ENCODE results near the gene DCAF5.
"Not testable (repeated sequence)": the region's sequence is repeated elsewhere in the genome, so short reads cannot be mapped to it uniquely, and the experiment has no call there.

The DCAF5 gene

DNA sequence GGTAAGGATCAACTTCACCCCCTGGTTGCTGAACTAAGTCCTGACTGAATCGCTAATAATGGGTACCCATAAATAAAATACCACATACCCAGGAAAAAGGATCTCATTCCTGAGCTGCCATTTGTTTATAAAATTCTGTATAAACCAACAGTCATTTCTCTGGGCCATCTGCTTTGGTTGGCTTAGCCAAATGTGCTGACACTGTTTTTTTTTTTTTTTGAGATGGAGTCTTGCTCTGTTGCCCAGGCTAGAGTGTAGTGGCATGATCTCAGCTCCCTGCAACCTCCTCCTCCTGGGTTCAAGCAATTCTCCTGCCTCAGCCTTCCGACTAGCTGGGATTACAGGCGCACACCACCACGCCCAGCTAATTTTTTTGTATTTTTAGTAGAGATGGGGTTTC, 87.0 kb downstream of the DCAF5 start:
- H3K9me3 ChIP-seq (replicated peaks; ENCODE audit: low read length); H3K9ac ChIP-seq (ENCODE audit: low read depth, low read length); H3K4me3 ChIP-seq (ENCODE audit: low read length); H3K4me2 ChIP-seq (ENCODE audit: low read length); H3K27me3 ChIP-seq (ENCODE audit: control insufficient read depth, insufficient read depth, low read length): not testable (repeated sequence)
- peaks cover 34% of the 10 kb centered on the region for H3K36me3 ChIP-seq (ENCODE audit: insufficient read depth, low read length)
- peaks cover 14% of the 10 kb centered on the region for H3K4me1 ChIP-seq (ENCODE audit: control insufficient read depth, insufficient read depth, low read length)

DNA sequence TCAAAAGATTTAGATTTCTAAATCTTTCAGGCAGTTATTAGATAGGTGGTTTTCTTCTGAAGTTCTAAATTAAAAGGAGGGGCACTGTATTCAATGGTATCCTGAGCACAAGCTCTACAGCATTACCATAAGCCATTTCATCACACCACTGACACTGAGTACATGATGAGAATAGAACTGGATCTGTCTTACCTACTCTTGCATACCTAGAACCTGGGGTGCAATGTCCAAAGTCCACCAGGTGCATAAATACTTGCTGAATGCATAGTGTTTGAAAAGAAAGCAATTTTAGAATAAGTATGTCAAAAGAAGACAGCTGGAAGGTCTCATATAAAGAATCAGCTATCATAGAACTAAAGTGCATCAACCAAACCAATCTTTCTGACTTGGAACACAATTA, 88.3 kb downstream of the DCAF5 start:
- Histone ChIP-seq H3K9me3 (replicated peaks; ENCODE audit: low read length) (no peaks in the 10 kb centered on the region), H3K4me1 (ENCODE audit: control insufficient read depth, insufficient read depth, low read length) (peaks cover 20% of the 10 kb centered on the region), H3K4me2 (ENCODE audit: low read length) (no peak overlapping the region)

DNA sequence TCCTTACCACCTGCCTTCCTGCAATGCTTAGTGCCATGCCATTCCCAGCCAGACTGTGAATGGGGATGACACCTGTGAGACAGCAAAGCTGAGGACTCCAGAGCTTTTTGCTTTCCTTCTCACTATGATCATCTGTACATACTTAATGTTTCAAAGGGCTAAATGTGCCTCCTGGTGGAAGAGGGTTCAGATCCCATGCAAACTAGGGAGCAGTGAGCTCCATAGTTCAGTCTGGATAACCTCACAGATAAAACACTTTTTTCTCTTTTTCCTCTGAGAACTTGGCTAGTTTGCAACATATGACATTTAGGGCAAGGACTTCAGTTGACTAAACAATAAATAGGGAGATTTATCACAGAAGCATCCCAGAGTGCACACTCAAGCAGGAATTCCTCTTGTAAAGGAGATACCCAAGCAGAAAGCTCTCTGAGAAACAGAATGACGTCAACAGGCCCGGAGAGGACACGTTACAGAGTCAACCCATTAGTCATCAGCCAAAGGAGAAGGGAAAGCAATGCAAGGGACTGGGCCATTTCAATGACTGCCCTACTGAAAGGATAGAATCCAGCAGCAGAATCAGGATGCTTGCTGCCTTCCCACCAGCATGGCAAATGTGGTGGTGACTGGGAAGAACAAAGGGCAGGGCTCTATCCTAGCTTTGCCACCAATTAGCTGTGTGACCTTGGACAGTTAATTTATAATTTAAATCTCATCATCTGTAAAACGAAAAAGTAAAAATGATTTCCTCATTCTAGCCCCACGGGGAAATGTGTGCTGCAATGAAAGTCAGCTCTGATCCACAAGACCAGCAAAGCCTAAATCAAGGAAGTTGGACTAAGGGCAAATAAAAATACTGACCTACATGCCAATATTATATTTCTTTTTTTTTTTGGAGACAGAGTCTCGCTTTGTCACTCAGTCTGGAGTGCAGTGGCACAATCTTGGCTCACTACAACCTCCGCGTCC, 93.0 kb downstream of the DCAF5 start:
- peaks cover 20% of the 10 kb centered on the region for H3K4me1 ChIP-seq (ENCODE audit: control insufficient read depth, insufficient read depth, low read length)
- H3K9me3 ChIP-seq (replicated peaks; ENCODE audit: low read length) = no peaks in the 10 kb centered on the region
- no peak overlapping the region for H3K4me2 ChIP-seq (ENCODE audit: low read length)
- no peak overlapping the region for H3K4me3 ChIP-seq (ENCODE audit: low read length)
- peaks cover 55% of the 10 kb centered on the region for H3K36me3 ChIP-seq (ENCODE audit: insufficient read depth, low read length)
- H3K9ac ChIP-seq (ENCODE audit: low read depth, low read length) = peak overlapping the region; percentile 23
- H3K27me3 ChIP-seq (ENCODE audit: control insufficient read depth, insufficient read depth, low read length) = no peaks in the 10 kb centered on the region

More for the DNA sequence above, 88.3 kb downstream of the DCAF5 start:
- Histone ChIP-seq H3K36me3 (ENCODE audit: insufficient read depth, low read length) (peaks cover 40% of the 10 kb centered on the region), H3K4me3 (ENCODE audit: low read length) (no peak overlapping the region), H3K27me3 (ENCODE audit: control insufficient read depth, insufficient read depth, low read length) (no peaks in the 10 kb centered on the region), H3K9ac (ENCODE audit: low read depth, low read length) (no peak overlapping the region)

DNA sequence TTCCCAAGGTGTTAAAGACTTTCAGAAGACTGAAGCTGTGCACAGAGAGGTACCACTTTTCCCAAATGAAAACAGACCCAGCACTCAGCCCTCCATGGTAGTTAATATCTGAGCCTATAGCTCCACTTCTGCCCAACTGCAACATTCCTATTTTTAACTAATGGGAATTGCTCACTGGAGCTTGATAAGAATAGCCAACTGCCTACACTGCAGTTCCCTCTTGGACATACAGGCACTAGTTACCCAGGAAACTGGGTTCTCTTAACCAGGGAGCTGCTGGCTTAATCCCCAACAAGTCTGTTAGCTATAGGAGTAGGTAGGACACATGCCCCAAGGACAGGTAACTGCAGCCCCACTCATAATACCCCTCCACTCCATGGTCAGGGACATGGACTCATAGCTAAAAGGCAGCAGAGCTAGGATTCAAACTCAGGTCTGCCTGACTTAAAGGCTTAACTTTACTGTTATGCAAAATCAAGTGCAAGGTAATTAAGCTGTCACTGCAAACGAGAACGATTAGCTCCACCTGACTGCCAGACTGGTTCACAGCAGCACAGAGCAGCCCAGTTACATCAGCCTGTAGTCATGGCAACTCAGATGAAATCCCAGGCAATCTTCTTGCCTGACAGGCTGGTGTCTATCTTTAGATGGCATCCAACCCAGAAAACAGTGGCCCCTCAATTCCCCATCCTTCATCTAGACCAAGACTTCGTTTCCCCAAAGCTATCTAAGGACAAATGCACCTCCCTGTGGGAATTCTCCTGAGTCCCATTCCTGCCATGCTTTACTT, 96.7 kb downstream of the DCAF5 start:
- Histone ChIP-seq H3K4me1 (ENCODE audit: control insufficient read depth, insufficient read depth, low read length) (peaks cover 22% of the 10 kb centered on the region), H3K9me3 (replicated peaks; ENCODE audit: low read length) (no peaks in the 10 kb centered on the region), H3K27me3 (ENCODE audit: control insufficient read depth, insufficient read depth, low read length) (no peaks in the 10 kb centered on the region), H3K4me2 (ENCODE audit: low read length) (no peak overlapping the region), H3K9ac (ENCODE audit: low read depth, low read length) (no peak overlapping the region), H3K36me3 (ENCODE audit: insufficient read depth, low read length) (peaks cover 57% of the 10 kb centered on the region), H3K4me3 (ENCODE audit: low read length) (no peak overlapping the region)

DNA sequence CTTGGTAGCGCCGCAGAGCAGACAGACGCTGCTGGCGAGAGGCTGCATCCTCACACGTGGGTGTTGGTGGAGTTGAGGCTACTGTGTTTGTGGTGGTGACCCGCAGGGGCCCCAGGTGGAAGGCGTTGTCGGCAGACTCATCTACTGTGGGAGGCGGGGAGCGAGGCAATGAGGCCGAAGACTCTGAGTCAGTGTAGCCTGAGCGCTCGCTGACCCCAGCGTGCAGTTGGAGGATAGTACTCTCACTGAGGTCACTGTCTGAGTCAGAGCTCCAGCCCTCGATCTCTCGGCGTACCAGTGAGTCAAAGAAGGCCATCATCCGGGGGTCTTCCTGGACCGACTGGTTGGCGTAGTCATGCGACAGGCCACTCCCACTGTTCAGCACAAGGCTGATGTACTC, 97.8 kb downstream of the DCAF5 start:
- Histone ChIP-seq H3K36me3 (ENCODE audit: insufficient read depth, low read length) (peaks cover 52% of the 10 kb centered on the region), H3K4me2 (ENCODE audit: low read length) (no peak overlapping the region), H3K27me3 (ENCODE audit: control insufficient read depth, insufficient read depth, low read length) (no peaks in the 10 kb centered on the region), H3K9ac (ENCODE audit: low read depth, low read length) (no peak overlapping the region), H3K4me3 (ENCODE audit: low read length) (no peak overlapping the region), H3K4me1 (ENCODE audit: control insufficient read depth, insufficient read depth, low read length) (peaks cover 21% of the 10 kb centered on the region), H3K9me3 (replicated peaks; ENCODE audit: low read length) (no peaks in the 10 kb centered on the region)

DNA sequence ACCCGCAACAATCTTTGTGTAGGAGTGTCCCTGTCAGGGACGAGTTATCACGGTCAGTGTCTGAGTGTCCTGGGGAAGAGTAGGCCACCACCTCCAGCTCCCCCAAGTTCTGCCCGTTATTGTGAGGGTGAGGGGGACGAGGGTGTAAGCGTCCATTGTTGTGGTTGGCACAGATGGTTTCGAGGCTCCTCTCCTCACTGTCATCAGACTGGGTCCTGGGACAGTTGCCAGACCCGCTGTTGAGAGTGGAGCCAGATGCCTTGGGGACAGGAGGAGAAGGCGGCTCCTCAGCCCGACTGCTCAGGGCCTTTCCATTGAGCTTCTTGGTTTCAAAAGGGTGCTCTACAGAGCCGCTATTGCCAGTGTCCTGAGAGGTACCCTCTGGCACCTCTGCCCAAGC, 98.9 kb downstream of the DCAF5 start:
- no peaks in the 10 kb centered on the region for H3K9me3 ChIP-seq (replicated peaks; ENCODE audit: low read length)
- no peak overlapping the region for H3K4me3 ChIP-seq (ENCODE audit: low read length)
- no peak overlapping the region for H3K9ac ChIP-seq (ENCODE audit: low read depth, low read length)
- peaks cover 21% of the 10 kb centered on the region for H3K4me1 ChIP-seq (ENCODE audit: control insufficient read depth, insufficient read depth, low read length)
- H3K27me3 ChIP-seq (ENCODE audit: control insufficient read depth, insufficient read depth, low read length) = no peaks in the 10 kb centered on the region
- H3K36me3 ChIP-seq (ENCODE audit: insufficient read depth, low read length) = peaks cover 43% of the 10 kb centered on the region
- no peak overlapping the region for H3K4me2 ChIP-seq (ENCODE audit: low read length)

DNA sequence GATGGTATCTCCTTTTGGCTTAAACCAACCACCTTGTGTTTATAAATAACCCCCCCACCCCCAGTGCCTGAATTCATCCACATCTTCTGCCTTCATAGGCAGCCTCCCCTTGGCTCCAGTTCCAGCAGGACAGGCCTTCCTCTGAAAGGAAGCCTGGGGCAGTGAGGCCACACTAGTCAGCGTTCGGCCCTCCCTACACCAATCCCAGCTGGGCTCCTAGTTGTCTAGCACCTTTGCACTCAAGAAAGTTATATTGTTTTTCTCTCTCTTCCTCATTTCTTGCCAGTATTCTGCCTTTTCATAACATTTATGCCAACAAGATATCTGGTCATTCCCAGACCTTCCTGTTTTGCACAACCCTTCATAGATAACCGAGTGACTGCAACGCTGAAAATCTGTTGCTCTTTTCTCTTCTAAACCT, 100.7 kb downstream of the DCAF5 start:
- Histone ChIP-seq H3K4me1 (ENCODE audit: control insufficient read depth, insufficient read depth, low read length) (peaks cover 21% of the 10 kb centered on the region), H3K36me3 (ENCODE audit: insufficient read depth, low read length) (peaks cover 33% of the 10 kb centered on the region), H3K9me3 (replicated peaks; ENCODE audit: low read length) (no peaks in the 10 kb centered on the region), H3K4me3 (ENCODE audit: low read length) (no peak overlapping the region), H3K9ac (ENCODE audit: low read depth, low read length) (no peak overlapping the region), H3K4me2 (ENCODE audit: low read length) (no peak overlapping the region), H3K27me3 (ENCODE audit: control insufficient read depth, insufficient read depth, low read length) (no peaks in the 10 kb centered on the region)

DNA sequence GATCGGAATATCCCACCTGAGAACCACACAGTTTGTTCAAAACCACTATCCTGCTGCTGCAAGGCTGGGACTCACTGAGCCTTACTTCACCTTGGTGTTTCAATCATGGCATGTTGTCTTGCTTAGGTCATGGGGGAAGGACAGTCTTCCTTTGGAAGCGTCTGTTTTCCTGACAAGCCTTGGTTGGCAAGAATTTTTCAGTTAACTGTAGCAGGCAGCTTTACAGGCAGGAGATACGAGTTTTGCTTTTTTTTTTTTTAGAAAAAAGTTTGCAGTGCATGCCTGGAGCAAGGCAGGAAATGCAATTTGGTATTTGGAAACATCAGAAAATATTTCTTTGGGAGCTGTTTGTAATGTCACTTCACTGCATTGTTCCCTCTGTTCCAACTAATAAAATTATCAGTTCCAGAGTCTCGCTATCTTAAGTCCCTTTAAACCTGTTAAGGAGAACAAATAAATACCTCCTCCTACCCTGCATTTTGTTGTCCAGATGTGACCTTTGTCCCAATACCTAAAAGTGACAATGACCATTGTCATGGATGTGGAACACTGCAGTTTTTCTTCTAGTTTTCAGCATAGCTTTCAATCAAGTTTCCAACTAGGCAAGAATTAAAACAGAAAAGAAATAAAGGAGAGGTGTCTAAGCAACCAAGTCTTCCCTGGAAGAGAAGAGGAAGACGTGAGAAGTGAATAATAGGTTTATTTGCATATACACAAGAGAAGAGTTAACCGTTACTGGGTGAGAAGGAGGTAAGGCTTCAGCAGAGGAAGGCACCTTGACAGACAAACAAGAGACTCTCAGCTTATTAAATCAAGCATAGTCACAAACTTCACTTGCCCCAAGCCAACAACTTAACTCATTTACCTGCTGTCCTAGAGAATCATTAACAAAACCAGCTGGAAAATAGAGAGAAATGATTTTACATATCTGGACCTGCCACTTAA, 102.4 kb downstream of the DCAF5 start:
- no peaks in the 10 kb centered on the region for H3K9me3 ChIP-seq (replicated peaks; ENCODE audit: low read length)
- no peaks in the 10 kb centered on the region for H3K27me3 ChIP-seq (ENCODE audit: control insufficient read depth, insufficient read depth, low read length)
- H3K4me1 ChIP-seq (ENCODE audit: control insufficient read depth, insufficient read depth, low read length) = peaks cover 34% of the 10 kb centered on the region
- H3K9ac ChIP-seq (ENCODE audit: low read depth, low read length) = no peak overlapping the region
- H3K4me3 ChIP-seq (ENCODE audit: low read length) = no peak overlapping the region
- H3K36me3 ChIP-seq (ENCODE audit: insufficient read depth, low read length) = peaks cover 30% of the 10 kb centered on the region
- H3K4me2 ChIP-seq (ENCODE audit: low read length) = peak overlapping the region; percentile 26

DNA sequence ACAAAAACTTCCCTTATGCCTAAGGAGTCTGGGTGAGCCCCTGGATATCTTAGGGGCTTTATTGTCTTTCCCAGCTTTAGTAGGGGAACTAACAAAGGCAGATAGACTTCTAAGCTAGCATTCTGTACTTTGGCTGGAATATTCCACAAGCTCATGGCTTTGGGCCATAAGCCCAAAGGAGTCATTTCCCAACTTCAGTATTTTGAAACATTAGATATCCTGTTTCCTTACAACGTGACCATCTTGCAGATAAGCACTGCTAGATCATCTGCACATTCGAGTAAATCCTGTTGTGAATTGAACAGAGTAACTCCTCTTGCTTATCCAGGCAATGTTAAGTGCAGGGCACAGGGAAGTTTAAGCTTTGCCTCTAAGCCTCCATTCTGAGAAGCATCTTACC, 103.2 kb downstream of the DCAF5 start:
- peaks cover 35% of the 10 kb centered on the region for H3K4me1 ChIP-seq (ENCODE audit: control insufficient read depth, insufficient read depth, low read length)
- H3K27me3 ChIP-seq (ENCODE audit: control insufficient read depth, insufficient read depth, low read length) = no peaks in the 10 kb centered on the region
- no peaks in the 10 kb centered on the region for H3K9me3 ChIP-seq (replicated peaks; ENCODE audit: low read length)
- peak overlapping the region; percentile 50 for H3K4me2 ChIP-seq (ENCODE audit: low read length)
- no peak overlapping the region for H3K4me3 ChIP-seq (ENCODE audit: low read length)
- no peak overlapping the region for H3K9ac ChIP-seq (ENCODE audit: low read depth, low read length)
- H3K36me3 ChIP-seq (ENCODE audit: insufficient read depth, low read length) = peaks cover 22% of the 10 kb centered on the region

DNA sequence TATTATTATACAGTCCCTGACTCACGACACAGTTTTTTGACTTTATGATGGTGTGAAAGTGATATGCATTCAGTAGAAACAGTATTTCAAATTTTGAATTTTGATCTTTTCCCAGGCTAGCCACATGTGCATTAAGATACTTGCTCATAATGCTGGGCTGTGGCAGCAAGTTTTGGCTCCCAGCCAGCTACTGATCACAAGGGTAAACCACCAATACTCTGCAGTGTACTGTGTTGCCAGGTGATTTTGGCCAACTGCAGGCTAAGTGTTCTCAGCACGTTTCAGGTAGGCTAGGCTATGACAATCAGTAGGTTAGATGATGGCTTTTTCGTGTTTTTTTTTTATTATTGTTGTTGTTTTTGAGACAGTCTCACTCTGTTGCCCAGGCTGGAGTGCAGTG, 104.5 kb downstream of the DCAF5 start:
- Histone ChIP-seq H3K9me3 (replicated peaks; ENCODE audit: low read length) (no peaks in the 10 kb centered on the region), H3K4me1 (ENCODE audit: control insufficient read depth, insufficient read depth, low read length) (peaks cover 47% of the 10 kb centered on the region), H3K4me2 (ENCODE audit: low read length) (no peak overlapping the region), H3K9ac (ENCODE audit: low read depth, low read length) (no peak overlapping the region), H3K4me3 (ENCODE audit: low read length) (no peak overlapping the region), H3K27me3 (ENCODE audit: control insufficient read depth, insufficient read depth, low read length) (no peaks in the 10 kb centered on the region), H3K36me3 (ENCODE audit: insufficient read depth, low read length) (peaks cover 10% of the 10 kb centered on the region)

DNA sequence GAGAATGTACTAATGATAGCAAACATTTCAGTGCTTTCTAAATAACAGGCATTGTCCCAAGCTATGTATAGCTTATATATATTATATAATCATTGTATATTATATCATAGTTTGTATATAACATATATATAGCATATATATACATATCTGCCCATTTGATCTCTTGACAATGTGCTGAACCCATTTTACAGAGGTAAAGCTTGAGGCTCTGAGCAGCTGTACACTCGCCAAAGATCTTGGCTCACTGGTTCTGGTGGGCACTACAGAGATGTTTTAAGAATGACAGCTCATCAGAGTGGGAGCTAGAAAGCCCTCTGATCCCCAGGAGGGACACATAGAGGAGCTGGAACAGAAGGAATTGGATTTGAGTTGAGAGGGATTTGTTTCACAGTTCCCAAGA, 105.7 kb downstream of the DCAF5 start:
- H3K9me3 ChIP-seq (replicated peaks; ENCODE audit: low read length) = no peaks in the 10 kb centered on the region
- no peak overlapping the region for H3K4me2 ChIP-seq (ENCODE audit: low read length)
- H3K9ac ChIP-seq (ENCODE audit: low read depth, low read length) = no peak overlapping the region
- no peak overlapping the region for H3K4me3 ChIP-seq (ENCODE audit: low read length)
- H3K36me3 ChIP-seq (ENCODE audit: insufficient read depth, low read length) = no peaks in the 10 kb centered on the region
- no peaks in the 10 kb centered on the region for H3K27me3 ChIP-seq (ENCODE audit: control insufficient read depth, insufficient read depth, low read length)
- peaks cover 55% of the 10 kb centered on the region for H3K4me1 ChIP-seq (ENCODE audit: control insufficient read depth, insufficient read depth, low read length)
